OCI-LY1 (cell line): Measurements from ENCODE around the gene ECEL1.

Experiments used
- H2AFZ ChIP-seq: fragments of 200-600 bp; sonication (generic), shearing (Covaris generic); 2 replicates; pipeline ENCODE4 v1.6.0; 2014; ENCODE audit warnings: antibody characterized with exemption, mild to moderate bottlenecking, low read length
- H3F3A ChIP-seq: fragments of 200-600 bp; sonication (generic), shearing (Covaris generic); 2 replicates; pipeline ENCODE4 v1.6.0; 2014; ENCODE audit warnings: mild to moderate bottlenecking, antibody characterized with exemption, low read length, moderate library complexity; ENCODE audit not compliant: insufficient read depth
- H3K27ac ChIP-seq: fragments of 200-600 bp; sonication (generic); 2 replicates; pipeline ENCODE4 v1.5.1; 2014; ENCODE audit warnings: low read length, mixed run types, mild to moderate bottlenecking, low read depth; ENCODE audit not compliant: poor library complexity, severe bottlenecking
- H3K27me3 ChIP-seq: fragments of 200-600 bp; sonication (generic); 2 replicates; pipeline ENCODE4 v1.6.0; 2014; ENCODE audit warnings: antibody characterized with exemption, mild to moderate bottlenecking, low read length, moderate library complexity; ENCODE audit not compliant: insufficient read depth
- H3K36me3 ChIP-seq: fragments of 200-600 bp; sonication (generic); 2 replicates; pipeline ENCODE4 v1.6.1; 2014; ENCODE audit warnings: mild to moderate bottlenecking, antibody characterized with exemption, low read length, moderate library complexity, mixed read lengths; ENCODE audit not compliant: insufficient read depth
- H3K4me1 ChIP-seq: fragments of 200-600 bp; sonication (generic); 2 replicates; pipeline ENCODE4 v1.5.1; 2014; ENCODE audit warnings: mild to moderate bottlenecking, low read length, moderate library complexity; ENCODE audit not compliant: insufficient read depth, severe bottlenecking
- H3K4me2 ChIP-seq: fragments of 200-600 bp; sonication (generic), shearing (Covaris generic); 2 replicates; pipeline ENCODE4 v1.6.1; 2014; ENCODE audit warnings: low read length
- H3K4me3 ChIP-seq: fragments of 200-600 bp; sonication (generic); 2 replicates; pipeline ENCODE4 v1.5.1; 2014; ENCODE audit warnings: low read length, low read depth, mild to moderate bottlenecking, mixed read lengths; ENCODE audit not compliant: poor library complexity, severe bottlenecking
- H3K79me2 ChIP-seq: fragments of 200-600 bp; shearing (Covaris generic); 2 replicates; pipeline ENCODE4 v1.6.1; 2016; ENCODE audit warnings: mixed run types, low read length, mixed read lengths; ENCODE audit not compliant: insufficient read depth
- H3K9ac ChIP-seq: fragments of 200-600 bp; sonication (generic), shearing (Covaris generic); 2 replicates; pipeline ENCODE4 v1.6.1; 2014; ENCODE audit warnings: mild to moderate bottlenecking, low read length, mixed read lengths
- H3K9me2 ChIP-seq: fragments of 200-600 bp; sonication (generic), shearing (Covaris generic); 2 replicates; pipeline ENCODE4 v1.6.1; 2014; ENCODE audit warnings: low read depth, mild to moderate bottlenecking, low read length, mixed read lengths
- H3K9me3 ChIP-seq: fragments of 200-600 bp; shearing (Covaris generic); 2 replicates; pipeline ENCODE4 v1.6.1; 2014; ENCODE audit warnings: low read length, mixed read lengths
- H4K20me1 ChIP-seq: fragments of 200-600 bp; sonication (generic), shearing (Covaris generic); 2 replicates; pipeline ENCODE4 v1.6.0; 2016; ENCODE audit warnings: mild to moderate bottlenecking, low read length; ENCODE audit not compliant: insufficient read depth
- CTCF ChIP-seq: fragments of 200-600 bp; sonication (generic), shearing (Covaris generic); IDR thresholded peaks from 2 replicates; pipeline ENCODE4 v1.5.1; 2017; ENCODE audit warnings: mild to moderate bottlenecking, antibody characterized with exemption, low read length, moderate library complexity, mixed read lengths
- EZH2 ChIP-seq: fragments of 200-600 bp; sonication (generic), shearing (Covaris generic); IDR thresholded peaks from 2 replicates; pipeline ENCODE4 v1.8.0; 2017; ENCODE audit warnings: borderline replicate concordance, mixed run types, mild to moderate bottlenecking, antibody characterized with exemption, low read length, moderate library complexity, mixed read lengths

ECEL1 gene

GRCh38 chr2:232476045-232476444 lies 11.6 kb downstream of the ECEL1 start:
- H3K4me2 ChIP-seq, result no peak overlapping the region
- no peaks in the 10 kb centered on the region for H3K27me3 ChIP-seq
- no peak overlapping the region for H3K27ac ChIP-seq

GRCh38 chr2:232473467-232473890 lies 14.2 kb downstream of the ECEL1 start:
- no peaks in the 10 kb centered on the region for H3K4me1 ChIP-seq
- no peaks in the 10 kb centered on the region for H3K9me2 ChIP-seq
- no peaks in the 10 kb centered on the region for H3K36me3 ChIP-seq
- no peaks in the 10 kb centered on the region for H4K20me1 ChIP-seq
- TF ChIP-seq CTCF, result no peak
- no peak for TF ChIP-seq EZH2
- no peak overlapping the region for H3K4me2 ChIP-seq
- H3K9ac ChIP-seq, result no peak overlapping the region
- H3F3A ChIP-seq, result no peaks in the 10 kb centered on the region
- H3K4me3 ChIP-seq, result no peak overlapping the region
- H3K27ac ChIP-seq, result no peak overlapping the region
- no peak overlapping the region for H2AFZ ChIP-seq
- H3K27me3 ChIP-seq, result no peaks in the 10 kb centered on the region
- no peaks in the 10 kb centered on the region for H3K79me2 ChIP-seq
- 0 out of 2 replicates have a peak, but pooled peaks cover 6% of the 10 kb centered on the region for H3K9me3 ChIP-seq

More at GRCh38 chr2:232476045-232476444, 11.6 kb downstream of the ECEL1 start:
- Histone ChIP-seq H2AFZ (no peak overlapping the region), H3K9ac (no peak overlapping the region), H3F3A (no peaks in the 10 kb centered on the region), H3K9me3 (0 out of 2 replicates have a peak, but pooled peaks cover 6% of the 10 kb centered on the region), H3K36me3 (no peaks in the 10 kb centered on the region), H3K79me2 (no peaks in the 10 kb centered on the region), H4K20me1 (no peaks in the 10 kb centered on the region), H3K4me1 (no peaks in the 10 kb centered on the region), H3K4me3 (no peak overlapping the region), H3K9me2 (no peaks in the 10 kb centered on the region)
- no peak for TF ChIP-seq CTCF
- TF ChIP-seq EZH2, result no peak

DNA sequence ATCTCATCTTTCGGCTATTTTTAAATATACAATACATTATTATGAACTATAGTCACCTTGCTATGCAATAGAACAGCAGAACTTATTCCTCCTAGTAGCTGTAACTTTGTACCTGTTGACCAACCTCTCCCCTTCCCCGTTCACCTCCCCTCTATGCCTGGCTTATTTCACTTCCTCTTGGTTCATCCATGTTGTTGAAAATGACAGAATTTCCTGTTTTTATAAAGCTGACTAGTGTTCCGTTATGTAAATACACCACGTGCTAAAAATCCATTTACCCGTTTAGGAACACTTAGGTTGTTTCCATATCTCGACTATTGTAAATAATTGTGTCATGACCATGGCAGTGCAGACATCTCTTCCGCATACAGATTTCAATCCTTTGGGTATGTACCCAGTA lies 21.4 kb downstream of the ECEL1 start:
- Histone ChIP-seq H3K4me3 (no peak overlapping the region), H3K4me2 (peak overlapping the region; percentile 29; the same call in 1 of the 2 replicates), H3K27ac (no peak overlapping the region), H3K79me2 (no peaks in the 10 kb centered on the region), H4K20me1 (no peaks in the 10 kb centered on the region), H3K9me3 (no peaks in the 10 kb centered on the region), H2AFZ (no peak overlapping the region), H3K36me3 (no peaks in the 10 kb centered on the region; the same call in 1 of the 2 replicates), H3K27me3 (no peaks in the 10 kb centered on the region), H3F3A (no peaks in the 10 kb centered on the region), H3K4me1 (peaks cover 14% of the 10 kb centered on the region), H3K9me2 (no peaks in the 10 kb centered on the region), H3K9ac (no peak overlapping the region)
- TF ChIP-seq EZH2 (no peak), CTCF (no peak)
